Stomach (tissue), 9 donors: ENCODE results near the gene PITPNM3. TPM values are rescaled to one million over a fixed set of nuclear protein-coding genes. Genes with fewer than 3 reads are reported as not detected.

Experiments
- DNase-seq, 2 donors: peaks; one replicate each; pipeline versions ENCODE4 v3.0.0 to v3.0.0-alpha.2; 2013 to 2019
- H3K27ac ChIP-seq, 5 donors: fragments of 200-600 bp in 4 of 5; sonication (generic) in 4 of 5; one replicate each; pipeline ENCODE4 v1.5.1; 2013 to 2019; ENCODE audit warnings: mild to moderate bottlenecking in 1 of 5, moderate library complexity in 1 of 5
- H3K27me3 ChIP-seq, 3 donors: fragments of 200-600 bp; sonication (generic); one replicate each; pipeline ENCODE4 v1.5.1; 2017 to 2019; ENCODE audit warnings: mixed run types in 1 of 3
- H3K36me3 ChIP-seq, 4 donors: fragments of 200-600 bp; sonication (generic); 1 replicate in 3 of 4; 2 replicates in 1 of 4; pipeline ENCODE4 v1.5.1; 2016 to 2019
- H3K4me1 ChIP-seq, 4 donors: fragments of 200-600 bp; sonication (generic); one replicate each; pipeline ENCODE4 v1.5.1; 2016 to 2019
- H3K4me3 ChIP-seq, 4 donors: fragments of 200-600 bp; sonication (generic) in 3 of 4; one replicate each; pipeline ENCODE4 v1.5.1; 2016 to 2019; ENCODE audit warnings: mild to moderate bottlenecking in 1 of 4
- H3K9me3 ChIP-seq, 4 donors: fragments of 200-600 bp; sonication (generic); one replicate each; pipeline ENCODE4 v1.5.1; 2016 to 2019
- EP300 ChIP-seq: sonication (generic); formaldehyde crosslinking; IDR thresholded peaks from one replicate; pipeline ENCODE4 v1.6.1; 2017; ENCODE audit warnings: antibody characterized with exemption
- POLR2A ChIP-seq, 4 donors: fragments of 450-650 bp; IDR thresholded peaks; one replicate each; pipeline ENCODE4 v1.6.1; 2016; ENCODE audit warnings: antibody characterized with exemption in 4 of 4, control low read depth in 2 of 4, mild to moderate bottlenecking in 1 of 4, moderate library complexity in 1 of 4
- POLR2AphosphoS5 ChIP-seq, 3 donors: sonication (generic); formaldehyde crosslinking; IDR thresholded peaks; one replicate each; pipeline ENCODE4 v1.6.1; 2016; ENCODE audit warnings: antibody characterized with exemption in 3 of 3
- WGBS, 5 donors: extraction: QIAGEN DNeasy Blood & Tissue Kit in 3 of 5; methylation state at CpG; one replicate each; pipeline versions ENCODE4 v1.1.5 to v1.1.7; 2013 to 2018; 5-methylcytosine and 5-hydroxymethylcytosine counted together
- intact Hi-C: fragments of 100-400 bp; cut with DNase I; formaldehyde crosslinking; loops from one replicate; pipeline ENCODE4 v1.15.1; 2023; ENCODE audit warnings: low total_unique reads
- polyA plus RNA-seq, 3 donors: library from polyadenylated mRNA; stranded (reverse); fragments of 200-250 nt; gene quantifications; one replicate each; pipeline ENCODE4 v1.2.3, GENCODE V29; 2013
- small RNA-seq, 4 donors: library from RNA; depleted of rRNA; stranded (forward); fragments of <200 nt; gene quantifications; one replicate each; pipeline ENCODE3, GENCODE V24; 2016
- total RNA-seq, 5 donors: library from RNA; depleted of rRNA; stranded (reverse); fragments of >200 nt; gene quantifications; one replicate each; pipeline versions ENCODE4 v1.1.0 to v1.2.3, GENCODE V29; 2014 to 2016
- TF ChIP-seq, protein P1 (sequence below), 7 experiments: fragments of 450-650 bp in 4 of 7; fragments of 200-600 bp in 3 of 7; sonication (generic) in 3 of 7; IDR thresholded peaks; one replicate each; pipeline ENCODE4 v1.5.1; 2016 to 2019; ENCODE audit warnings: antibody characterized with exemption in 7 of 7, control low read depth in 2 of 7, mild to moderate bottlenecking in 1 of 7
- donor health status: healthy with polysubstance abuse.
- donor health status: Bipolar disorder and iron deficiency.
- donor health status: healthy.

Gene PITPNM3
- total and polyA plus RNA-seq, 8 donors, result 1.1 to 19.3 (median 5.8) TPM

DNA sequence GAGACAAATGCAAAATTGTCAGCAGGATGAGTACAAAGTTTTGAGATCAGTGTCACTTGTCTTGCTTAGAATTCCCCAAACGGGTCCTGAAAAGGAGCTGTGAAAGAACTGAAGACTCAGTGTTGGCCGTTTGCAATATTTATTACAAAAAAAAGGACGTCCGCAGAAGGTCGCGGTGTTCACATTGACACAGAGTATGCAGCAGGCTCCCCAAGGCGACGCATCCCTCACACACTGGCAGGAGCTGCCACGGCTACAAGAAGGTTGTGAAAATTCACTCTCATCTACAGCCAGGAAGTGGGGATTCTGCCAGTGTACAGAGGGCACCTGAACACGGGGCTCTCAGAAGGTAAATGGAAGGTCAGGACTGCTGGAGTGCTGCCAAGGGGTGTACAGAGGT, 147.6 kb downstream of the PITPNM3 start:
- TF ChIP-seq POLR2AphosphoS5 (IDR thresholded peaks at IDR 0.05) (no peak), POLR2A (IDR thresholded peaks at IDR 0.05) (no peak), EP300 (no peak)
- TF ChIP-seq, protein P1, sequence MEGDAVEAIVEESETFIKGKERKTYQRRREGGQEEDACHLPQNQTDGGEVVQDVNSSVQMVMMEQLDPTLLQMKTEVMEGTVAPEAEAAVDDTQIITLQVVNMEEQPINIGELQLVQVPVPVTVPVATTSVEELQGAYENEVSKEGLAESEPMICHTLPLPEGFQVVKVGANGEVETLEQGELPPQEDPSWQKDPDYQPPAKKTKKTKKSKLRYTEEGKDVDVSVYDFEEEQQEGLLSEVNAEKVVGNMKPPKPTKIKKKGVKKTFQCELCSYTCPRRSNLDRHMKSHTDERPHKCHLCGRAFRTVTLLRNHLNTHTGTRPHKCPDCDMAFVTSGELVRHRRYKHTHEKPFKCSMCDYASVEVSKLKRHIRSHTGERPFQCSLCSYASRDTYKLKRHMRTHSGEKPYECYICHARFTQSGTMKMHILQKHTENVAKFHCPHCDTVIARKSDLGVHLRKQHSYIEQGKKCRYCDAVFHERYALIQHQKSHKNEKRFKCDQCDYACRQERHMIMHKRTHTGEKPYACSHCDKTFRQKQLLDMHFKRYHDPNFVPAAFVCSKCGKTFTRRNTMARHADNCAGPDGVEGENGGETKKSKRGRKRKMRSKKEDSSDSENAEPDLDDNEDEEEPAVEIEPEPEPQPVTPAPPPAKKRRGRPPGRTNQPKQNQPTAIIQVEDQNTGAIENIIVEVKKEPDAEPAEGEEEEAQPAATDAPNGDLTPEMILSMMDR (IDR thresholded peaks at IDR 0.05), result no peak
- intact Hi-C loops, result no loop called here
- no peak for DNase-seq
- H3K9me3 ChIP-seq, result no peaks in the 10 kb centered on the region
- 51 to 64% (median 58%) methylated on average over 10 of the region's 10 CpGs for WGBS, 5 donors
- H3K27ac ChIP-seq, result no peak overlapping the region
- no peaks in the 10 kb centered on the region for H3K4me1 ChIP-seq
- no peak overlapping the region for H3K4me3 ChIP-seq
- no peaks in the 10 kb centered on the region for H3K36me3 ChIP-seq
- H3K27me3 ChIP-seq, result peaks cover 0 to 72% (median 7%) of the 10 kb centered on the region in 3 donors

- H3K27me3 ChIP-seq, result peaks cover 0 to 69% (median 7%) of the 10 kb centered on the region in 3 donors
- no peaks in the 10 kb centered on the region for H3K4me1 ChIP-seq
- no peak for DNase-seq
- no peak overlapping the region for H3K27ac ChIP-seq
- H3K36me3 ChIP-seq, result no peaks in the 10 kb centered on the region
- 43 to 73% (median 61%) methylated on average over 6 of the region's 6 CpGs for WGBS, 5 donors
- intact Hi-C loops, result no loop called here
- TF ChIP-seq, protein P1 (IDR thresholded peaks at IDR 0.05), result no peak
- no peak for TF ChIP-seq POLR2A (IDR thresholded peaks at IDR 0.05)
- no peak for TF ChIP-seq POLR2AphosphoS5 (IDR thresholded peaks at IDR 0.05)
- TF ChIP-seq EP300, result no peak
- H3K9me3 ChIP-seq, result no peaks in the 10 kb centered on the region
- H3K4me3 ChIP-seq, result no peak overlapping the region
Observed at GRCh38 chr17:6408276-6408675, 148.1 kb downstream of the PITPNM3 start.

- Histone ChIP-seq H3K27me3 (peaks cover 0 to 33% (median 0%) of the 10 kb centered on the region in 3 donors), H3K4me1 (no peaks in the 10 kb centered on the region), H3K4me3 (no peak overlapping the region), H3K27ac (no peak overlapping the region), H3K9me3 (peaks cover 0 to 15% (median 6%) of the 10 kb centered on the region in 4 donors), H3K36me3 (no peaks in the 10 kb centered on the region)
- TF ChIP-seq POLR2A (IDR thresholded peaks at IDR 0.05), result no peak
- TF ChIP-seq POLR2AphosphoS5 (IDR thresholded peaks at IDR 0.05), result no peak
- TF ChIP-seq EP300, result no peak
- intact Hi-C loops, result no loop called here
- DNase-seq, result no peak
- WGBS, 5 donors, result 75 to 85% (median 82%) methylated on average over 6 of the region's 6 CpGs
Observed at GRCh38 chr17:6402258-6402657, 154.1 kb downstream of the PITPNM3 start.

Small RNA genes within 50 kb of the gene (small RNA-seq; reads per million reads assigned to genes)
- 0 reads per million in 4 donors for gene RF00017
- gene RNA5SP435, result 0.23 to 0.95 (median 0.46) reads per million in 4 donors

Other genes with a start within 250 kb of the PITPNM3 start
- not detected for gene AIPL1, start 121.4 kb downstream of the PITPNM3 start, total RNA-seq
- gene AIPL1, start 121.4 kb downstream of the PITPNM3 start, polyA plus RNA-seq, result not detected
- 1 to 10 TPM in 3 of 5 donors, under 1 TPM in 2; 0.87 to 8.5 (median 1.8) TPM for gene PIMREG, start 112.1 kb downstream of the PITPNM3 start, total RNA-seq
- 1 to 10 TPM in 2 of 3 donors, under 1 TPM in 1; 0.76 to 3.1 (median 2.1) TPM for gene PIMREG, start 112.1 kb downstream of the PITPNM3 start, polyA plus RNA-seq
- 100 to 1,000 TPM in 1 of 5 donors, 10 to 100 TPM in 4; 15.4 to 138 (median 35.4) TPM for gene KIAA0753, start 84.2 kb upstream of the PITPNM3 start, total RNA-seq
- 1 to 10 TPM; 3.8 to 7.1 (median 4.9) TPM for gene KIAA0753, start 84.2 kb upstream of the PITPNM3 start, polyA plus RNA-seq
- 100 to 1,000 TPM in 2 of 5 donors, 10 to 100 TPM in 2, not detected in 1; 28.7 to 169 (median 124) TPM for gene TXNDC17, start 84.5 kb upstream of the PITPNM3 start, total RNA-seq
- 100 to 1,000 TPM; 250 to 375 (median 326) TPM for gene TXNDC17, start 84.5 kb upstream of the PITPNM3 start, polyA plus RNA-seq
- 10 to 100 TPM in 2 of 5 donors, 1 to 10 TPM in 2, not detected in 1; 1.4 to 14.0 (median 8.1) TPM for gene MED31, start 95.0 kb upstream of the PITPNM3 start, total RNA-seq
- 10 to 100 TPM; 12.5 to 28.4 (median 16.4) TPM for gene MED31, start 95.0 kb upstream of the PITPNM3 start, polyA plus RNA-seq
- gene C17orf100, start 95.2 kb upstream of the PITPNM3 start, total RNA-seq, result 10 to 100 TPM in 1 of 5 donors, 1 to 10 TPM in 1, under 1 TPM in 1, not detected in 2; 0.55 to 14.2 (median 1.9) TPM
- 1 to 10 TPM; 1.7 to 3.3 (median 1.7) TPM for gene C17orf100, start 95.2 kb upstream of the PITPNM3 start, polyA plus RNA-seq
- gene SLC13A5, start 156.8 kb upstream of the PITPNM3 start, total RNA-seq, result not detected
- gene SLC13A5, start 156.8 kb upstream of the PITPNM3 start, polyA plus RNA-seq, result 1 to 10 TPM in 1 of 3 donors, not detected in 2; 3.1 TPM
- gene XAF1, start 199.5 kb upstream of the PITPNM3 start, total RNA-seq, result 100 to 1,000 TPM in 1 of 5 donors, 10 to 100 TPM in 3, 1 to 10 TPM in 1; 7.2 to 116 (median 32.5) TPM
- gene XAF1, start 199.5 kb upstream of the PITPNM3 start, polyA plus RNA-seq, result 10 to 100 TPM in 2 of 3 donors, 1 to 10 TPM in 1; 7.9 to 33.7 (median 11.5) TPM
- under 1 TPM in 1 of 5 donors, not detected in 4; 0.73 TPM for gene FBXO39, start 219.7 kb upstream of the PITPNM3 start, total RNA-seq
- 1 to 10 TPM in 1 of 3 donors, under 1 TPM in 1, not detected in 1; 0.25 to 1.3 TPM for gene FBXO39, start 219.7 kb upstream of the PITPNM3 start, polyA plus RNA-seq